NCI-H748 (cell line): ENCODE data around the gene TSR3.

Experiments
- DNase-seq: peaks from one replicate; lab custom pipeline; 2025; ENCODE audit not compliant: unreplicated experiment; lab: John Stamatoyannopoulos, UW

The TSR3 gene

DNA sequence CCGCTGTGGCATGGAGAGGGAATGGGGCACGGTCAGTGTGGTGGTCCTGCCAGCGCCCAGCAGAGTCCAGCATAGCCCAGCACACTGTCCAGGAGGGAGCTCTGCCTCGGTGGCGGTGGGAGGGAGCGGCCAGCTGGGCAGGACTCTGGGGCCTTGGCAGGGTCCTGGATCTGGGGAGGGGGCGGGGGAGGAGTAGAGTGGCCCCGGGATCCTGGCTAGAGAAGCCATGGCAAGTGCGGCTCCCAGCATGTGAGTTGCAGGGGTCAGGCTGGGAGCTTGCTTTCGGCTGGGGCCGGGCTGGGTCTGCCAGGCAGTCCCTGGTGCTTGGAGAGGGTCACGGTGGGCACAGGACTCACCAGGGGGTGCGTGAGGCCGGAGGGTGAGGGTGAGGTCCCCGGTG lies 3.9 kb upstream of the TSR3 start:
- DNase-seq: no peak

DNA sequence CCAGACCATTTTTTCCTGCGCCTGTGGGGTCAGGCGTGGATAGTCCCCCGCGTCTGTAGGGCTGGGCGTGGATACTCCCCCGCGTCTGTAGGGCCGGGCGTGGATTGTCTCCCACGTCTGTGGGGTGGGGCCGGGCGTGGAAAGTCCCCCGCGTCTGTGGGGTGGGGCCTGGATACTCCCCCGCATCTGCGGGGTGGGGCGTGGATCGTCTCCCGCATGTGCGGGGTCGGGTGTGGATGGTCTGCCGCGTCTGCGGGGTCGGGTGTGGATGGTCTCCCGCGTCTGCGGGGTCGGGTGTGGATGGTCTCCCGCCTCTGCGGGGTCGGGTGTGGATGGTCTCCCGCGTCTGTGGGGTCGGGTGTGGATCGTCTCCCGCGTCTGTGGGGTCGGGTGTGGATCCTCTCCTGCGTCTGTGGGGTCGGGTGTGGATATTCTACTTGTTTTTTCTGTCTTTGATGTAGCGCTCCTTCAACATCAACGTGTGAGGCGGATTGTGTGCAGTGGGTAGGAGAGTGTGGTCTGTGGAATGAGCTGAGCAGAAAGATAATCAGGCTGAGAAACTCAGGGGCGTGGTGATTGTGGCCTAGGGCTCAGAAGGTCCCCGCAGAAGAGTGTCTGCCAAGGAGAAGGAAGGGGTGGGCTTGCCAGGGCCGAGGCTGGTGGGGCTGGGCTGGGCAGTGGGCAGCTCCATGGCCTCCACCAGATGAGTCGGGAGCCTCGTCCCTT lies 3.3 kb upstream of the TSR3 start:
- DNase-seq: no peak

DNA sequence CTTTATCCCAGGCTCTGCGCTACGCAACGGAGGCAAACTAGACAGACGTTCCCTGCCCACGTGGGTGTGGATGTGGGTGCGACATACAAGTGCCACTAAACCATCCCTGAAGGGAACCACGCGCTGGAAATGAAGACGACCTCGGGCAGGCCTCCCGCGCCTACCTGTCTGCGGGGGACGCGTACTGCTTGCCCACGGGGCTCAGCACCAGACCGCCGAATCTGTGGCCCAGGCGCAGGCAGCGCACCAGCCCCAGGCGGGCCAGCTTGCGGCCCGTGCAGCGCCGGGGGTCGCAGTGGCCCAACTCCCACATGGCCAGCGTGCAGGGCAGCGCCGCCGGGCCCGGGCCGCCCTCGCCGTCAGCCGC lies 480 bp downstream of the TSR3 start:
- no peak for DNase-seq

GRCh38 chr16:1350691-1351090 lies 987 bp downstream of the TSR3 start:
- no peak for DNase-seq

DNA sequence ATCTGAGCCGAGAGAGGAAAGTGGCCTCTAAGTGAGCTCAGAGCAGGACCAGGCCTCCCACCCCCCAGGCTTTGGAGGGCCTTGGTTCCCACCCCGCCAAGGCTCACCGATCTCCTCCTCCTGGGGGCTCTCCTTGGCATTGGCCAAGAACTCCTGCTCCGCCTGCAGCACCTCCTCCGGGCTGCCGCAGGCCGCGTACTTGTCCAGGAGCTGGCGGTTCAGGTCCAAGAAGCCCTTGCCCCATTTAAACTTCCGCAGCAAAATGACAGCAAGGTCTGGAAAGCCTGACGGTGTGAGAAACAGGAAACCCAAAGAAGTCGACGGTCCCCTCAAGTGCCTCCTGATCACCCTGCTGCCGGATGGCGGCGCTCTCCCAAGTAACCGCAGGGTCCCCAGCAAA lies 1.7 kb downstream of the TSR3 start:
- no peak for DNase-seq

DNA sequence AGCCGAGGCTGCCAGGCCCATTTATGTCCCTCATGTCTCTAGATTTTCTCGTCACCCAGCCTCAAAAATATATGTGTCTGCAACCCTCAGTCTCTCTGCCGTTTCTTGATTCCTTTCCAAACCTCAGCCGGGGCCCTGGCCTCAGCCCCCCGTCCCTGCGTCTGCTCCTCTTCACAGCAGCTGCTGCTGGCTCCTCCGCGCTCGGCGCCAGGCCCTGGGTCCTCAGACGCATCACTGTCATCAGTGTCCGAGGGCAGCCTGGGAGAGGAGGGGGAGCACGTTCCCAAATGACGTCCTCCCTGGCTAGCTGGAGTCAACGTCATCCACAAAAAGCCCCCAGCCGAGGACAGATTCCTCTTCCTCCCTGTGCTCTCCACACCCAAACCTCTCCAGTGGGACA lies 2.3 kb downstream of the TSR3 start:
- DNase-seq: no peak

- no peak for DNase-seq
Observed at GRCh38 chr16:1348926-1349325, 2.8 kb downstream of the TSR3 start.

GRCh38 chr16:1348441-1348840 lies 3.2 kb downstream of the TSR3 start:
- DNase-seq: no peak

GRCh38 chr16:1347962-1348361 lies 3.7 kb downstream of the TSR3 start:
- no peak for DNase-seq

DNA sequence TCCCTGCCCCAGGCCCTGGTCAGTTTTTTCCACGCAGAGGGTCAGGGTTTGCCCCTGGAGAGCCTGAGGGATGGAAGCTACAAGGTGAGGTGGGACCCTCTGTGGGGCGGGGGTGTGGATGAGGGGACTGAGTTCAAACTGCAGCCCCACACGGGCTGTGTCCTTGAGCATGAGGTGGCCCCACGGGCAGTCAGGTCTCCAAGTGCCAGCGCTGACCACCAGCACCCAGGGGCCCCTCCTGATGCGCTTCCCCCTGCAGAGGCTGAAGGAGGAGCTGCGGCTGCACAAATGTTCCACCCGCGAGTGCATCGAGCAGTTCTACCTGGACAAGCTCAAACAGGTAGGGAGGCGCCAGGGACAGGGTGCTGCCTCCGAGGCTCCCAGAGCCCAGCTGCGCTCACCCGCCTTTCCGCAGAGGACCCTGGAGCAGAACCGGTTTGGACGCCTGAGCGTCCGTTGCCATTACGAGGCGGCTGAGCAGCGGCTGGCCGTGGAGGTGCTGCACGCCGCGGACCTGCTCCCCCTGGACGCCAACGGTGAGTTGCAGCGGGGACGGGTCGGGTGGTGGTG lies 4.3 kb downstream of the TSR3 start:
- no peak for DNase-seq

- DNase-seq: no peak
Observed at GRCh38 chr16:1346422-1347285, 5.0 kb downstream of the TSR3 start.

- DNase-seq: no peak
Observed at GRCh38 chr16:1345651-1346421, 5.8 kb downstream of the TSR3 start.

DNA sequence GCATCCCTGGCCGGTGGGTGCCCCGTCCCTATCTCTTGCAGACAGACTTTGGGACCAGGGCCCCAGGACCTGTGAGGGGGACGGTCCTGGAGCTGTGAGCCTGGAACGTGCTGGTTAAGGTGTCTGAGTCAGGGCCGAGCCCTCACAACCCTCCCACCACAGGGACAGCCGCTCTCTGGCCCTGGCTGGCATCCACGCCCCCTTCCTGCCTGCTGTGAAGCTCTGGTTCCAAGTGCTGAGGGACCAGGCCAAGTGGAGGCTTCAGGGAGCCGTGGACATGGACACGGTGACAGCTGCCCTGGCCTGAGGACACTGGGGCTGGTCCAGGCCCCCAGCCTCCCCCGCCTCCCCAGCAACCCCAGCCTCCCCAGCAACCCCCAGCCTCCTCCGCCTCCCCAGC lies 6.6 kb downstream of the TSR3 start:
- DNase-seq: no peak

DNA sequence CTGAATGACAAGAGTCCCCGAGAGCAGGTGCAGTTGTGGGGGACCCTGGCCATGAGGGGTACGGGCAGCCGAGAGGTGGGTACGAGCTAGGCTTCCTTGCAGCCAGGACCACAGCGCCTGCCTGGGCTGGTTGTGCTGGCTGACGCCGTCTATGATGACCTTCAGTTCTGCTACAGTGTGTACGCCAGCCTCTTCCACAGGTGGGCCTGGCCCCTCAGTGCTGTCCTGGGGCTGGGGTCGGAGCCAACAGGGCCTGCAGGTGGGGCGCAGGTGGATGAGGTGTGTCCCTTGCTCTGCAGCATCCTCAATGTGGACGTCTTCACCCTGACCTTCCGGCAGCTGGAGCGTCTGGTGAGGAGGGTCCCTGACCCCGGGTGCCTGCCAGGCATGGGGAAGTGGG lies 7.2 kb downstream of the TSR3 start:
- no peak for DNase-seq

- no peak for DNase-seq
Observed at GRCh38 chr16:1343428-1344242, 8.0 kb downstream of the TSR3 start.

DNA sequence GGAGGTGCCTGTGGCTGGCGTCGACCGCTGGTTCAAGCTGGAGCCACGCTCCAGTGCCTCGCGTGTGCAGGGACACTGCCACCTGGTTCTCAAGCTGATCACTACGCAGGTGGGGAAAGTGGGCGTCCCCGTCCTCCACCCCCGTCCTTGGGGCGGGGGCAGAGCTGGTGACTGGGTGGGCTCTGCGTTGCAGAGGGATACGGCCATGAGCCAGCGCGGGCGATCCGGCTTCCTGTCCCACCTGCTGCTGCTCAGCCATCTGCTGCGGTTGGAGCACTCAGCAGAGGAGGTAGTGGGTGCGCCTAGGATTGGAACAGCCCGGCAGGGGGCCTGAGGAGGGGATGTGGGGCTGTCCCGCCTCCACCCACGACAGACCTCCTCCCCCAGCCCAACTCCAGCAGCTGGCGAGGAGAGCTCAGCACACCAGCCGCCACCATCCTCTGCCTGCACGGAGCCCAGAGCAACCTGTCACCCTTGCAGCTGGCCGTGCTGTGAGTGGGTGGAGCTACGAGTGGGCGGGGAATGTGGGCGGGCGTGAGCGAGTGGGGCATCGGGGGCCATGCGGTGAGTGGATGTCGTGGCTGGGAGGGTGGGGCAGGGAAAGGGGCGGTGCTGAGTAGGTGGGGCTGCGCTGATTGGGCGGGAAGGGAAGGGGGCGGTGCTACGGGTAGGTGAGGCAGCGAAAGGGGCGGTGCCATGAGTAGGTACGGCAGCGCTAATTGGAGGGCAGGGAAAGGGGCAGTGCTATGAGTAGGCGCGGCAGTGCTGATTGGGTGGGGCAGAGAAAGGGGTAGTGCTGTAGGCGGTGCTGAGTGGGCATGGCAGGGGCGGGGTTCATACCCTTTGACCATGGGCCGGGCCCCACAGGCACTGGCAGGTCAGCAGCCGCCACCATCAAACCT lies 8.9 kb downstream of the TSR3 start:
- DNase-seq: peak; percentile 91

- peak; percentile 6 for DNase-seq
Observed at GRCh38 chr16:1341495-1342420, 9.9 kb downstream of the TSR3 start.

DNA sequence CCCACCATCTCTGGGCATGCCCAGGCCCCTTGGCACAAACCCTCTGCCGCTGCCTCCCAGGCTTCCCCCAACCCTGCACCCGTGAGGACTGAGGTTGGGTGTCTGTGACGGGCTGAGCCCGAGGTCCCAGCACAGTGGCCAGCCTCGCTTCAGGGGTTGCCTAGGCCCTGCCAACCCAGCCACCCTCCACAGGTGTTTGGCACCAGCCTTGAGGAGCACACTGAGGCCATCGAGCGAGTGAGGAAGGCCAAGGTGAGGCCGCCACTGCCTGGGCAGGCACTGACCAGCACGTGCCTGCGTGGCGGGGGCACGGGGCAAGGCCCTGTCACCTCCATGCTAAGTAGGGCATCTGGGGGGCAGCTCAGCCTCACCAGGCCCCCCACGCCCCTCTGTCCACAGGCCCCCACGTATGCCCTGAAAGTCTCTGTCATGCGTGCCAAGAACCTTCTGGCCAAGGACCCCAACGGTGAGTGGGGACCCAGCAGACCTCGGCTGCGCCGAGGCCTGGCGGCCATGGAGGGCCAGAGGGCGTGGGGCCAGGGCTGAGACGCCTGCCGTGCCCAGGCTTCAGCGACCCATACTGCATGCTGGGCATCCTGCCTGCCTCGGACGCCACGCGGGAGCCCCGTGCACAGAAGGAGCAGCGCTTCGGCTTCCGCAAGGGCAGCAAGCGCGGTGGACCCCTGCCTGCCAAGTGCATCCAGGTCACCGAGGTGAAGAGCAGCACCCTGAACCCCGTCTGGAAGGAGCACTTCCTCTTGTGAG lies 10.8 kb downstream of the TSR3 start:
- no peak for DNase-seq
